Vagina (tissue), 2 donors: ENCODE results near the gene ONECUT3.

Experiments
- CTCF ChIP-seq, 3 experiments: fragments of 450-650 bp in 2 of 3; fragments of 200-600 bp in 1 of 3; sonication (generic) in 1 of 3; IDR thresholded peaks; one replicate each; pipeline ENCODE4 v1.5.1; 2017 to 2019; ENCODE audit warnings: antibody characterized with exemption in 3 of 3, mild to moderate bottlenecking in 2 of 3, moderate library complexity in 2 of 3
- POLR2A ChIP-seq, 2 donors: fragments of 450-650 bp; IDR thresholded peaks; one replicate each; pipeline ENCODE4 v1.6.1; 2017; ENCODE audit warnings: antibody characterized with exemption in 2 of 2, mild to moderate bottlenecking in 2 of 2, moderate library complexity in 2 of 2

- no peak for TF ChIP-seq CTCF (IDR thresholded peaks at IDR 0.05)
- no peak for TF ChIP-seq POLR2A (IDR thresholded peaks at IDR 0.05)
Measured at GRCh38 chr19:1773184-1773583, 19.9 kb downstream of the ONECUT3 start.
